ENCODE data around the gene CIPC. TPM values are rescaled to one million over a fixed set of nuclear protein-coding genes. Genes with fewer than 3 reads are reported as not detected.

CIPC gene
- total and polyA plus RNA-seq, 9 of the 15 experiments (the other 6 are each of a cell fraction or from before 2014, with no cell fraction given), result 5.0 to 16.9 (median 10.7) TPM

- no peak for TF ChIP-seq ELK1 (CRISPR knock-in tag; IDR thresholded peaks at IDR 0.05)
- TF ChIP-seq NCOA2 (IDR thresholded peaks at IDR 0.05; ENCODE audit: partially characterized antibody in 2 of 2), result no peak
- no peak for TF ChIP-seq ZNF609 (CRISPR knock-in tag; IDR thresholded peaks at IDR 0.05; ENCODE audit: borderline replicate concordance)
- no peak for TF ChIP-seq HMGN3 (IDR thresholded peaks at IDR 0.05; ENCODE audit: borderline replicate concordance, extremely low read depth, insufficient read length, low read depth, low read length)
Measured at GRCh38 chr14:77092676-77093075, 5.4 kb upstream of the CIPC start (continued).
